ENCODE results near the gene VEZF1.

VEZF1 gene

DNA sequence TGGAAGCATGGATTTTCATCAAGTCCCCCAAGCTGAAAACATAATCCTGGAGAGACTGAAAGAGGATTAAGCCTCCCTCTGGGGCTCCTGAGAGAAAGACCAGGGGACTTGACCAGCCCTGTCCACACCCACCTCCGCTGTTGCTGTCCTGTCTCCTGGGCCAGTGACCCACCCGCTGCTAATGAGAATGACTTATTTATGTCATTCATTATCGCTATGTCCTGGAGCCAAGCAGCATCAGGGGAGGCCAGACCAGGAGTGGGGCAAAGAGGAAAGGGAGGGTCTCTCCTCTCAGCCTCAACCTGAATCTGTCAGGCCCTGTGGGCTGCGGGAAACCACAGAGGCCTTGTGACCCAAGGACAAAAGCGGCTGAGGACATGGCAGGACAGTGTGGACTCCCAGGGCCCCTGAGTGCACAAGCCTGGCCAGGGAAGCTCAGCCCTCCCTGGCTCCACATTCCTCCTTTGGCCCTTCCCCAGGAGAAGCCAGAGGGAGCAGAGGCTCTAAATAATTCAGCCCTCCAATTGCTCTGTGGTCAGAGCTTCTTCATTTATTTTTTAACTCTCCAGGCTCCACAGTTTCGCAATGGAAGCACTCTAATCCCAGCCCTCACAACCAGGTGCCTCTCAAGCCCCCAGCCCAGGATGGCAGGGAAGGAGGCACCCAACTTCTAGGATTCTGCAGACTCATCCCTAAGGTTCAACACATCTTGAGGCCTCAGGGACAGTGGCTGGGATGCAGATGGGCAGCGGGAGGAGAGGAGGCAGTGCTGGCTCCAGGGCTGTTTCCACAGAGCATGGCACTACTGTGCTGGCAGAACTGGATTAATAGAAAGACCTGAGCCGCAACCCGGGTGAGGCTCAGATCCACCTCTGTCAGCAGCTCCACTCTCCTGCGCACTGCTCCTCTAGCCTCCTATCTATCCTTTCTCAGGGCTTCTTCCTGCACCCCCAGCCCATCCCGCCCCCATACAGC, 51.9 kb downstream of the VEZF1 start:
- TF ChIP-seq, protein P1, sequence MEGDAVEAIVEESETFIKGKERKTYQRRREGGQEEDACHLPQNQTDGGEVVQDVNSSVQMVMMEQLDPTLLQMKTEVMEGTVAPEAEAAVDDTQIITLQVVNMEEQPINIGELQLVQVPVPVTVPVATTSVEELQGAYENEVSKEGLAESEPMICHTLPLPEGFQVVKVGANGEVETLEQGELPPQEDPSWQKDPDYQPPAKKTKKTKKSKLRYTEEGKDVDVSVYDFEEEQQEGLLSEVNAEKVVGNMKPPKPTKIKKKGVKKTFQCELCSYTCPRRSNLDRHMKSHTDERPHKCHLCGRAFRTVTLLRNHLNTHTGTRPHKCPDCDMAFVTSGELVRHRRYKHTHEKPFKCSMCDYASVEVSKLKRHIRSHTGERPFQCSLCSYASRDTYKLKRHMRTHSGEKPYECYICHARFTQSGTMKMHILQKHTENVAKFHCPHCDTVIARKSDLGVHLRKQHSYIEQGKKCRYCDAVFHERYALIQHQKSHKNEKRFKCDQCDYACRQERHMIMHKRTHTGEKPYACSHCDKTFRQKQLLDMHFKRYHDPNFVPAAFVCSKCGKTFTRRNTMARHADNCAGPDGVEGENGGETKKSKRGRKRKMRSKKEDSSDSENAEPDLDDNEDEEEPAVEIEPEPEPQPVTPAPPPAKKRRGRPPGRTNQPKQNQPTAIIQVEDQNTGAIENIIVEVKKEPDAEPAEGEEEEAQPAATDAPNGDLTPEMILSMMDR (IDR thresholded peaks at IDR 0.05): no peak

DNA sequence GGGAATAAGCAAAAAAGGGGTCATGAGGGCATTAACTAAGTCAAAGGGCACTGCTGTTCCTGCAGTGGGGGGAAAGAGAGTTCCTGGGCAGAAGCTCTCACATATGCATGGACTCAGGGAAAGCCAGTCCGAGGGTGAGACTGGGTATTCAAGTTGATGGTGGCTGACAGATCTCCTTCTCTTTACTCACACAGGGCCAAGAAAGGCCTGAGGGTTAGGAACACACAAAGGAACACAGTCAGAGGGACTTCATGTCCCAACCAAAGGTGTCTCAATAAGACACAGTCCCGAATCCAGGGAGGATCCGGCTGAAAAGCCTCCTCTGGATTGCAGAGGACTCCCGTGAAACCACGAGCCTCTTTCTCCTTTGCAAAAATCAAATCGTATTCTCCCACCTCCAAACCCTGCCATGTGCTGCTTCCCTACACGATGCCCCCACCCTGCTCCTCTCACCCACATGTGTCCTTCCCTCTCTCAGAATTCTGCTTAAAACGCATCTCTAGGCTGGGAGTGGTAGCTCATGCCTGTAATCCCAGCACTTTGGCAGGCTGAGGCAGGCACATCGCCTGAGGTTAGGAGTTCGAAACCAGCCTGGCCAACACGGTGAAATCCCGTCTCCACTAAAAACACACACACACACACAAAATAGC, 56.4 kb downstream of the VEZF1 start:
- TF ChIP-seq, protein P1 (IDR thresholded peaks at IDR 0.05): no peak

DNA sequence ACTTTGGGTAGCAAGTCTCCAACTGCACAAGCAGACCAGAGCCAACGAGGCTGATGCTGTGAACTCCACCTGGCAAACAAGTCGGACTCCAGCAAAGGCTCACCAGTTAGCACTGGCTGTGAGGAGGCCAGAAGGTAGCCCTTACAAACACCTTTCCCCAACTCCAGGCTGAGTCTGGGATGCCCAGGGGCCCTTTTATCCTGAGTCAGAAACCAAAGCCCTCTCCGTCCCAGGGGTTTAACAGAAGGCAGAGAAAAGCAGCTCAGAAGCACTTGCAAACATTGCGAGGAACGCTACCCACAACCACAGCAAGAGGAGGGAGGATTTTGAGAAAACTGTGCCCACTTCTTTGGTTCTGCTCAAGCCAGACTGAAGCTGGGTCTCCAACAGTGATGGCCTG, 57.8 kb downstream of the VEZF1 start:
- TF ChIP-seq, protein P1 (IDR thresholded peaks at IDR 0.05): no peak

DNA sequence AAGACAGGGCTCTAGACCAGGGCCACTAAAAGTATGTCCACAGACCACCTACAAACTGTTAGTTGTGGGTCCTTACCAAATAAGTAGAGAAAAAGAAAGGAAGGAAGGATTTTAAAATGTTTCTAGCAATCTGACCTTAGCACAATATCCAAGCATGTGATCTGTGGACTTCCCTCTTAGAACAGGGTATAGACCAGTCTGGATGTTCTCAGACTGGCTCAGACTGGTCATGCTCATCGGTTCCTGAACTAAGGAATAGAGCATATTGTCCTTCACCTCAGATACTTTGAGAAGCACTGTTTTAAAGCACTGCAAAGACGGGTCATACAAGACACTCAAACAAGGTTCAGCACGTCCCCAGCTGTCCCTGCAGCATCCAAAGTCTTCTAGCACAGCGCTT, 58.7 kb downstream of the VEZF1 start:
- TF ChIP-seq, protein P1 (IDR thresholded peaks at IDR 0.05): no peak

DNA sequence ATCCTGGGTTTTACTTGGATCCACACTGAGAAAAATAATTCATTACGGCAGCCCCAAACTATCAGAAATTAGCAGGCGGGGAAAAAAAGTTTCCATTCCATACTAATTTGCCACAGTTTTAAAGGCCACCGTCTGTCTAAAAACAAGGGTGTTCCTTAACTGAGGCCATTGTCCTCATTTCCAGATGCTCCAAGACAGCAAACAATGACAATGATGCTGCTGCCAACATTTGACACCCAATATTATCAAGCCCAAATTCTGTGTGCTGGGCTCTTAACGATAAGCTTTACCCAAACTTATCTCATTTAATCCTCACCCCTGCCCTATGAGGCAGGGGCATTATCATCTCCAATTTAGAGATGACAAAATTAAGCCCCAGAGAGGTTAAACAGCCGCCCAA, 59.1 kb downstream of the VEZF1 start:
- TF ChIP-seq, protein P1 (IDR thresholded peaks at IDR 0.05): no peak

DNA sequence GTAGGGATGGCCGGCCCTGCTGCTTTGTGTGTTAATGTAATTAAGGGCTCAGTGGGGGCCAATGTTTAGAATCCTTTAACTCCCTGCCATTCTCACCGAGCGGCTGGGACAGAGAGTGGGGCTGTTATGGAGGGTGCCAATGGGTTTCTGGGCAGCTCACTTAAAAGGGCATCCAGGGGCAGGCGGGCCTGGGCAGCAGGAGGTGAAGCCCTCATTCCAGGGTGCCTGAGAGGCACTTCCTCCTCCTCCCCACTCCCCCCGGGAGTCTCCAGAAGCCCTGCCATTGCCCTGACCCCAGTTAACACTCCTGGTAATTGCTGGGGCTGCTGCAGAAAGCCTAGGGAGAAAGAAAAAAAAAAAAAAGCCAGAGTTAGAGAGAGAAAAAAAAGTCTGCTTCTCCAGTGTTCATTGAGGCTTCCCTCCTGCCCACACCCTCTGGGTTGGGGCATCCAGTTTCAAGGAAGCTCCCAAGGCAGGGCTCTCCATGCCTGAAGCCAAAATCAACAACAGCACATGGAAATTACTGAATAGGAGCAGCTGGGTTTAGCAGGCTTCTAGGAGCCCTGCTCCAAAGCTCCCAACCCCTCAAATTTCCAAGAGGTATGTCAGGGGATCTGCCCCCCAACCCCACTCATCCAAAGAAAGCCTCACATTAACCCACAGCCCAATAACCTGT, 60.9 kb downstream of the VEZF1 start:
- TF ChIP-seq, protein P1 (IDR thresholded peaks at IDR 0.05): no peak

DNA sequence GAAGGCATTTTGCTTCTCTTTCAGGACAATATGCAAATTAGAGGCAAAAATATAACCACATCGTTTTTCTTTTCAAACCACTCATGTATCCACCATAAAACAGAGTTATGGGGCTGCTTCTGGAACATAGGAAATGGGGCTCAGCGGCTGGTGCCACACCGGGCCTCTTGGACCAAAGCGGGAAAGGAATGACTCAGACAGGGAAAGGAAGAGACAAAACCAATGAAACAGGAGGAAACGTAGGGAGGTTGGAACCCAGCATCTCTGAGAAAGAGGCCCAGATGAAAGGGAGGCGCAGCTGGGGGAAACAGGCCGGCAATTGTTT, 61.4 kb downstream of the VEZF1 start:
- TF ChIP-seq, protein P1 (IDR thresholded peaks at IDR 0.05): no peak
